IMR-90 (cell line): ENCODE results near the gene SHROOM3. TPM values are rescaled to one million over a fixed set of nuclear protein-coding genes. Genes with fewer than 3 reads are reported as not detected.

Experiments used
- ATAC-seq: fragments of 200-7000 bp; cut with Tn5 transposase; 2 replicates; pipeline ENCODE4 v1.9.1; 2020; ENCODE audit warnings: low read depth, mild to moderate bottlenecking, moderate library complexity
- BruUV-seq: library from RNA; stranded (reverse); fragments of 400-500 nt; replicated peaks from 2 replicates; lab custom pipeline; 2021; lab: Mats Ljungman, UMichigan
- CTCF ChIA-PET: fragments of 300-600 bp; formaldehyde crosslinking; extraction: SDS; loops from one replicate; lab custom pipeline; 2021; ENCODE audit warnings: antibody characterized with exemption; lab: Yijun Ruan, JAX
- POLR2A ChIA-PET: fragments of 300-600 bp; sonication (Branson Sonifier 250); formaldehyde crosslinking; loops from one replicate; lab custom pipeline; 2022; ENCODE audit warnings: antibody characterized with exemption; ENCODE audit not compliant: unreplicated experiment; lab: Charles Lee
- DNase-seq: peaks from one replicate; pipeline ENCODE4 v3.0.0; 2013
- H2AFZ ChIP-seq: replicated peaks from 2 replicates; pipeline ENCODE3; 2013; ENCODE audit warnings: low read length, mild to moderate bottlenecking; ENCODE audit not compliant: poor library complexity
- H2AK5ac ChIP-seq: 2 replicates; pipeline ENCODE4 v1.6.1; 2013; ENCODE audit warnings: low read depth, low read length, inconsistent platforms
- H2AK9ac ChIP-seq: replicated peaks from 2 replicates; pipeline ENCODE3; 2013; ENCODE audit warnings: mild to moderate bottlenecking, low read depth, low read length, moderate library complexity; ENCODE audit not compliant: poor library complexity
- H2BK120ac ChIP-seq: 2 replicates; pipeline ENCODE4 v1.6.1; 2013; ENCODE audit warnings: low read depth, low read length, inconsistent platforms
- H2BK15ac ChIP-seq: 3 replicates; pipeline ENCODE4 v1.6.1; 2013; ENCODE audit warnings: low read depth, low read length, inconsistent platforms
- H2BK20ac ChIP-seq: 2 replicates; pipeline ENCODE4 v1.6.1; 2013; ENCODE audit warnings: low read depth, mild to moderate bottlenecking, inconsistent platforms, low read length, moderate library complexity
- H2BK5ac ChIP-seq: 2 replicates; pipeline ENCODE4 v1.6.1; 2013; ENCODE audit warnings: mild to moderate bottlenecking, low read depth, low read length, inconsistent platforms; ENCODE audit not compliant: poor library complexity, severe bottlenecking
- H3K14ac ChIP-seq: replicated peaks from 2 replicates; pipeline ENCODE4 v1.6.1; 2013; ENCODE audit warnings: low read depth, low read length, inconsistent platforms
- H3K18ac ChIP-seq: 2 replicates; pipeline ENCODE4 v1.6.1; 2013; ENCODE audit warnings: low read depth, low read length, control low read depth
- H3K23ac ChIP-seq: 2 replicates; pipeline ENCODE4 v1.6.1; 2013; ENCODE audit warnings: low read depth, low read length, inconsistent platforms
- H3K27ac ChIP-seq: 2 replicates; pipeline ENCODE4 v1.5.1; 2013; ENCODE audit warnings: mild to moderate bottlenecking, control low read depth, low read length; ENCODE audit not compliant: insufficient read depth
- H3K27me3 ChIP-seq: 2 replicates; pipeline ENCODE4 v1.6.1; 2013; ENCODE audit warnings: low read length; ENCODE audit not compliant: control insufficient read depth, insufficient read depth
- H3K36me3 ChIP-seq: 2 replicates; pipeline ENCODE4 v1.6.1; 2013; ENCODE audit warnings: low read length, mixed read lengths; ENCODE audit not compliant: control insufficient read depth, insufficient read depth
- H3K4ac ChIP-seq: 2 replicates; pipeline ENCODE4 v1.6.1; 2013; ENCODE audit warnings: low read depth, low read length, inconsistent platforms
- H3K4me1 ChIP-seq: 2 replicates; pipeline ENCODE4 v1.6.1; 2013; ENCODE audit warnings: low read length, mixed read lengths; ENCODE audit not compliant: control insufficient read depth, insufficient read depth
- H3K4me2 ChIP-seq: 2 replicates; pipeline ENCODE4 v1.6.1; 2013; ENCODE audit warnings: low read depth, mild to moderate bottlenecking, control low read depth, low read length, moderate library complexity
- H3K4me3 ChIP-seq: 2 replicates; pipeline ENCODE4 v1.5.1; 2013; ENCODE audit warnings: low read depth, mild to moderate bottlenecking, control low read depth, low read length, moderate library complexity; ENCODE audit not compliant: insufficient read depth
- H3K56ac ChIP-seq: 2 replicates; pipeline ENCODE4 v1.6.1; 2013; ENCODE audit warnings: low read length, inconsistent platforms; ENCODE audit not compliant: insufficient read depth; ENCODE audit errors: extremely low read depth
- H3K79me1 ChIP-seq, 2 experiments: 2 replicates each; pipeline ENCODE4 v1.6.1; 2013; ENCODE audit warnings: low read length in 2 of 2, inconsistent platforms in 1 of 2, low read depth in 1 of 2
- H3K9ac ChIP-seq: 2 replicates; pipeline ENCODE4 v1.6.1; 2013; ENCODE audit warnings: low read depth, low read length, control low read depth
- H3K9me1 ChIP-seq: 2 replicates; pipeline ENCODE4 v1.6.1; 2013; ENCODE audit warnings: low read length, inconsistent platforms; ENCODE audit not compliant: insufficient read depth
- H3K9me3 ChIP-seq: 2 replicates; pipeline ENCODE4 v1.6.1; 2013; ENCODE audit warnings: low read length; ENCODE audit not compliant: control insufficient read depth, insufficient read depth
- H4K20me1 ChIP-seq: 2 replicates; pipeline ENCODE4 v1.6.1; 2013; ENCODE audit warnings: low read length, inconsistent platforms; ENCODE audit not compliant: insufficient read depth
- H4K5ac ChIP-seq: 2 replicates; pipeline ENCODE4 v1.6.1; 2013; ENCODE audit warnings: mild to moderate bottlenecking, low read depth, low read length, control low read depth
- H4K8ac ChIP-seq, 2 experiments: 2 replicates each; pipeline ENCODE4 v1.6.1; 2013; ENCODE audit warnings: low read depth in 2 of 2, low read length in 2 of 2, control low read depth in 1 of 2, inconsistent platforms in 1 of 2
- H4K91ac ChIP-seq: 2 replicates; pipeline ENCODE4 v1.6.1; 2013; ENCODE audit warnings: low read depth, low read length, inconsistent platforms; ENCODE audit not compliant: insufficient read depth
- CTCF ChIP-seq: conservative IDR thresholded peaks from 2 replicates; pipeline ENCODE4 v1.5.1; 2012; ENCODE audit warnings: mild to moderate bottlenecking, low read depth, low read length, improper control_type of control experiment
- WGBS, 2 experiments: methylation state at CpG; one replicate each; pipeline versions ENCODE4 v1.1.5 to v1.1.7; 2013; ENCODE audit warnings: missing lambda C conversion rate in 2 of 2; ENCODE audit not compliant: insufficient read length in 1 of 2; ENCODE audit errors: extremely low coverage in 2 of 2; 5-methylcytosine and 5-hydroxymethylcytosine counted together
- dilution Hi-C: fragments of 300-500 bp; cut with HindIII; formaldehyde crosslinking; loops from one replicate; pipeline ENCODE4 v1.14.3; 2018; ENCODE audit warnings: low sequenced_read_pairs; ENCODE audit not compliant: unreplicated experiment
- in situ Hi-C: fragments of 300-500 bp; cut with MboI; formaldehyde crosslinking; loops from 3 replicates; pipeline ENCODE4 v1.14.3; 2019; ENCODE audit warnings: low sequenced_read_pairs, inconsistent platforms, mixed read lengths
- intact Hi-C: fragments of 100-400 bp; cut with micrococcal nuclease; formaldehyde crosslinking; loops from 2 replicates; pipeline ENCODE4 v1.10.0; 2022
- polyA plus RNA-seq, 3 experiments: library from polyadenylated mRNA; depleted of rRNA; stranded (reverse); fragments of >200 nt; gene quantifications; 2 replicates each; pipeline ENCODE4 v1.2.3, GENCODE V29; 2012; ENCODE audit warnings: low replicate concordance in 1 of 3
- total RNA-seq: library from RNA; depleted of rRNA; stranded (reverse); fragments of >200 nt; gene quantifications from 2 replicates; pipeline ENCODE4 v1.2.3, GENCODE V29; 2012

SHROOM3 gene
- total and polyA plus RNA-seq, 2 of the 4 experiments (the other 2 are of a cell fraction) = 10.8 to 19.5 TPM

- no peaks in the 10 kb centered on the region for H3K79me1 ChIP-seq
- no peak overlapping the region for H3K4me3 ChIP-seq
- ATAC-seq (no peak), DNase-seq (no peak)
- no peak overlapping the region for H2BK5ac ChIP-seq
- no peak overlapping the region for H2BK15ac ChIP-seq
- WGBS, 2 experiments = no CpG with 5 or more reads among the region's 2 CpGs
- ChIA-PET CTCF (interaction anchor here (1.8 kb wide), 1 partner anchor 19 kb away, joined by 4 read pairs; no protein-coding TSS in a partner anchor), POLR2A (no interaction called here)
- no peaks in the 10 kb centered on the region for H4K20me1 ChIP-seq
- no peak overlapping the region for H3K18ac ChIP-seq
- H3K4me1 ChIP-seq = peaks cover 3% of the 10 kb centered on the region
- no peak overlapping the region for H2AK5ac ChIP-seq
- intact Hi-C loops (no loop called here), in situ Hi-C loops (no loop called here), dilution Hi-C loops (no loop called here)
- H2AFZ ChIP-seq = no peak overlapping the region
- H3K27me3 ChIP-seq = no peaks in the 10 kb centered on the region
- H3K9me3 ChIP-seq = no peaks in the 10 kb centered on the region
- H3K56ac ChIP-seq = no peak overlapping the region
- no peak overlapping the region for H4K5ac ChIP-seq
- BruUV-seq = no TSS peak
- H2BK120ac ChIP-seq = no peak overlapping the region
- no peak overlapping the region for H3K27ac ChIP-seq
- H3K23ac ChIP-seq = no peak overlapping the region
- H2BK20ac ChIP-seq = no peak overlapping the region; the same call in 1 of the 2 replicates
- no peak overlapping the region for H4K8ac ChIP-seq
- H2AK9ac ChIP-seq = no peak overlapping the region
- H3K9me1 ChIP-seq = no peaks in the 10 kb centered on the region
- H3K36me3 ChIP-seq = no peaks in the 10 kb centered on the region
- no peak overlapping the region for H3K4me2 ChIP-seq
- TF ChIP-seq CTCF = no peak
- no peak overlapping the region for H3K14ac ChIP-seq
- no peak overlapping the region for H4K91ac ChIP-seq
- H3K4ac ChIP-seq = no peak overlapping the region
- H3K9ac ChIP-seq = no peak overlapping the region
Observed at GRCh38 chr4:76532805-76533204, 97.8 kb downstream of the SHROOM3 start.
